Uterus (tissue), 4 donors: ENCODE measurements around the gene MRPS34. TPM values are rescaled to one million over a fixed set of nuclear protein-coding genes. Genes with fewer than 3 reads are reported as not detected.

Experiments used
- DNase-seq, 2 donors: peaks; one replicate each; pipeline ENCODE4 v3.0.0-alpha.2; 2019 to 2020
- H3K27ac ChIP-seq, 2 donors: fragments of 200-600 bp; sonication (generic); 1 replicate in 1 of 2; 2 replicates in 1 of 2; pipeline ENCODE4 v1.5.1; 2016 to 2018
- H3K27me3 ChIP-seq, 2 donors: fragments of 200-600 bp; sonication (generic); one replicate each; pipeline ENCODE4 v1.5.1; 2018 to 2019; ENCODE audit warnings: control low read depth in 1 of 2
- H3K36me3 ChIP-seq, 2 donors: fragments of 200-600 bp; sonication (generic); one replicate each; pipeline ENCODE4 v1.5.1; 2019; ENCODE audit warnings: control low read depth in 1 of 2
- H3K4me1 ChIP-seq, 2 donors: fragments of 200-600 bp; sonication (generic); one replicate each; pipeline ENCODE4 v1.5.1; 2018 to 2019; ENCODE audit warnings: control low read depth in 1 of 2
- H3K4me3 ChIP-seq, 2 donors: fragments of 200-600 bp; sonication (generic); 1 replicate in 1 of 2; 2 replicates in 1 of 2; pipeline ENCODE4 v1.5.1; 2018 to 2019; ENCODE audit warnings: mild to moderate bottlenecking in 1 of 2
- H3K9me3 ChIP-seq, 2 donors: fragments of 200-600 bp; sonication (generic); one replicate each; pipeline ENCODE4 v1.5.1; 2019; ENCODE audit warnings: control low read depth in 1 of 2
- CTCF ChIP-seq, 4 experiments: fragments of 200-600 bp in 2 of 4; fragments of 450-650 bp in 2 of 4; sonication (generic) in 2 of 4; IDR thresholded peaks; one replicate each; pipeline ENCODE4 v1.5.1; 2016 to 2019; ENCODE audit warnings: antibody characterized with exemption in 4 of 4, mild to moderate bottlenecking in 2 of 4, moderate library complexity in 1 of 4
- POLR2A ChIP-seq, 2 donors: fragments of 450-650 bp; IDR thresholded peaks; one replicate each; pipeline ENCODE4 v1.6.1; 2016; ENCODE audit warnings: antibody characterized with exemption in 2 of 2, mild to moderate bottlenecking in 1 of 2, moderate library complexity in 1 of 2
- intact Hi-C: fragments of 100-400 bp; cut with DNase I; formaldehyde crosslinking; loops from one replicate; pipeline ENCODE4 v1.15.1; 2023; ENCODE audit warnings: low total_unique reads
- total RNA-seq, 4 donors: library from RNA; depleted of rRNA in 3 of 4; stranded (reverse); fragments of >200 nt in 3 of 4; gene quantifications; one replicate each; pipeline versions ENCODE4 v1.1.0 to v1.2.4, GENCODE V29; 2014 to 2023
- donor health status: DM: yes; HTN: yes; CAD: no.

MRPS34 gene
- total RNA-seq, 4 donors from 2014 or later = 37.3 to 158 (median 52.5) TPM

- TF ChIP-seq POLR2A (IDR thresholded peaks at IDR 0.05) (no peak), CTCF (IDR thresholded peaks at IDR 0.05) (no peak)
- intact Hi-C loops = no loop called here
- H3K36me3 ChIP-seq = no peaks in the 10 kb centered on the region
- no peaks in the 10 kb centered on the region for H3K4me1 ChIP-seq
- no peak overlapping the region for H3K4me3 ChIP-seq
- no peaks in the 10 kb centered on the region for H3K9me3 ChIP-seq
- no peaks in the 10 kb centered on the region for H3K27me3 ChIP-seq
- no peak for DNase-seq
- no peak overlapping the region for H3K27ac ChIP-seq
Measured at GRCh38 chr16:1762196-1762878, 10.6 kb downstream of the MRPS34 start.

- no peaks in the 10 kb centered on the region for H3K27me3 ChIP-seq
- no peak for TF ChIP-seq POLR2A (IDR thresholded peaks at IDR 0.05)
- no peak for TF ChIP-seq CTCF (IDR thresholded peaks at IDR 0.05)
- no peak overlapping the region for H3K27ac ChIP-seq
- H3K4me3 ChIP-seq = no peak overlapping the region
- H3K4me1 ChIP-seq = no peaks in the 10 kb centered on the region
- intact Hi-C loops = no loop called here
- no peak for DNase-seq
- H3K36me3 ChIP-seq = no peaks in the 10 kb centered on the region
- H3K9me3 ChIP-seq = no peaks in the 10 kb centered on the region
Measured at GRCh38 chr16:1761751-1762150, 11.2 kb downstream of the MRPS34 start.

GRCh38 chr16:1760911-1761310 is 12.0 kb downstream of the MRPS34 start:
- H3K27me3 ChIP-seq = no peaks in the 10 kb centered on the region
- H3K9me3 ChIP-seq = no peaks in the 10 kb centered on the region
- no peak overlapping the region for H3K4me3 ChIP-seq
- no peaks in the 10 kb centered on the region for H3K4me1 ChIP-seq
- intact Hi-C loops = no loop called here
- TF ChIP-seq POLR2A (IDR thresholded peaks at IDR 0.05) (no peak), CTCF (IDR thresholded peaks at IDR 0.05) (no peak)
- no peak overlapping the region for H3K27ac ChIP-seq
- H3K36me3 ChIP-seq = no peaks in the 10 kb centered on the region
- no peak for DNase-seq

GRCh38 chr16:1759511-1759910 is 13.4 kb downstream of the MRPS34 start:
- no peak overlapping the region for H3K4me3 ChIP-seq
- H3K9me3 ChIP-seq = no peaks in the 10 kb centered on the region
- H3K27ac ChIP-seq = no peak overlapping the region
- TF ChIP-seq CTCF (IDR thresholded peaks at IDR 0.05) (no peak), POLR2A (IDR thresholded peaks at IDR 0.05) (no peak)
- no peak for DNase-seq
- intact Hi-C loops = no loop called here
- H3K36me3 ChIP-seq = no peaks in the 10 kb centered on the region
- no peaks in the 10 kb centered on the region for H3K27me3 ChIP-seq
- no peaks in the 10 kb centered on the region for H3K4me1 ChIP-seq

GRCh38 chr16:1758923-1759322 is 14.0 kb downstream of the MRPS34 start:
- DNase-seq = no peak
- Histone ChIP-seq H3K27me3 (no peaks in the 10 kb centered on the region), H3K36me3 (no peaks in the 10 kb centered on the region), H3K9me3 (no peaks in the 10 kb centered on the region), H3K4me1 (no peaks in the 10 kb centered on the region), H3K27ac (no peak overlapping the region), H3K4me3 (no peak overlapping the region)
- no peak for TF ChIP-seq CTCF (IDR thresholded peaks at IDR 0.05)
- no peak for TF ChIP-seq POLR2A (IDR thresholded peaks at IDR 0.05)
- intact Hi-C loops = no loop called here
